GM19395 (cell line): Measurements from ENCODE around the gene RTEL1.

Experiments
- ATAC-seq: cut with Tn5 transposase; IDR thresholded peaks from one replicate; pipeline ENCODE4 v1.9.1; 2021; ENCODE audit warnings: mild to moderate bottlenecking, moderate library complexity; ENCODE audit not compliant: unreplicated experiment

Gene RTEL1

GRCh38 chr20:63688228-63689045 is 30.3 kb downstream of the RTEL1 start:
- ATAC-seq: no peak

DNA sequence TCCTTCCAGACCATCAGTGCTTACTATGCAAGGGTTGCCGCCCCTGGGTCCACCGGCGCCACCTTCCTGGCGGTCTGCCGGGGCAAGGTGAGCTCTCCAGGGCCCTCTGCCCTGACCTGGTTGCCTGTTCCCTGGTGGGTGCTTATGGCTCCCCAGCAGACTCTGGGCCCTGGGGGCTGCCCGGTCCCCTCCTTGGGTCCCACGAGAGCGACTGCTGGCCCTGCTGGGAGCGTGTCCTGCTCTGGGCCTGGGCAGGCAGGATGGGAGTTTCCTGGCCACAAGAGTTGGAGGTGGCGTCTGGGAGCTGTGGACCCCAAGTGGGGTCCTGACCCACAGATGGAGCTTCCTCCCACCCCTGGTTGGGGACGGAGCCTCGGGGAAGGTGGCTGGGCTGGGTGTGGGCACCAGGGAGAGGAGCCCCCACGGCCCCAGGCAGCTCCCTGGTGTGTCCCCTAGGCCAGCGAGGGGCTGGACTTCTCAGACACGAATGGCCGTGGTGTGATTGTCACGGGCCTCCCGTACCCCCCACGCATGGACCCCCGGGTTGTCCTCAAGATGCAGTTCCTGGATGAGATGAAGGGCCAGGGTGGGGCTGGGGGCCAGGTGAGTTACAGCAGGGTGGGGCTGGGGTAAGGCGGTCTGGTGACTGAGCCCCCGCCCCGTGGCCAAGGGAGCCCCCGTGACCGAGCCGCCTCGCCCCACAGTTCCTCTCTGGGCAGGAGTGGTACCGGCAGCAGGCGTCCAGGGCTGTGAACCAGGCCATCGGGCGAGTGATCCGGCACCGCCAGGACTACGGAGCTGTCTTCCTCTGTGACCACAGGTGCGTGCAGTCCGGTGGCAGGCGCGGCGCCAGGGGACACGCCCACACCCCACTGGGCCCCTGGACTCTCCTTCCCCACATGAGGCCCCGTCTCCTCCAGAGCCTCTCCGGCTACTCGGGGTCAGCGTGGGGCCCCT is 31.2 kb downstream of the RTEL1 start:
- ATAC-seq: no peak

DNA sequence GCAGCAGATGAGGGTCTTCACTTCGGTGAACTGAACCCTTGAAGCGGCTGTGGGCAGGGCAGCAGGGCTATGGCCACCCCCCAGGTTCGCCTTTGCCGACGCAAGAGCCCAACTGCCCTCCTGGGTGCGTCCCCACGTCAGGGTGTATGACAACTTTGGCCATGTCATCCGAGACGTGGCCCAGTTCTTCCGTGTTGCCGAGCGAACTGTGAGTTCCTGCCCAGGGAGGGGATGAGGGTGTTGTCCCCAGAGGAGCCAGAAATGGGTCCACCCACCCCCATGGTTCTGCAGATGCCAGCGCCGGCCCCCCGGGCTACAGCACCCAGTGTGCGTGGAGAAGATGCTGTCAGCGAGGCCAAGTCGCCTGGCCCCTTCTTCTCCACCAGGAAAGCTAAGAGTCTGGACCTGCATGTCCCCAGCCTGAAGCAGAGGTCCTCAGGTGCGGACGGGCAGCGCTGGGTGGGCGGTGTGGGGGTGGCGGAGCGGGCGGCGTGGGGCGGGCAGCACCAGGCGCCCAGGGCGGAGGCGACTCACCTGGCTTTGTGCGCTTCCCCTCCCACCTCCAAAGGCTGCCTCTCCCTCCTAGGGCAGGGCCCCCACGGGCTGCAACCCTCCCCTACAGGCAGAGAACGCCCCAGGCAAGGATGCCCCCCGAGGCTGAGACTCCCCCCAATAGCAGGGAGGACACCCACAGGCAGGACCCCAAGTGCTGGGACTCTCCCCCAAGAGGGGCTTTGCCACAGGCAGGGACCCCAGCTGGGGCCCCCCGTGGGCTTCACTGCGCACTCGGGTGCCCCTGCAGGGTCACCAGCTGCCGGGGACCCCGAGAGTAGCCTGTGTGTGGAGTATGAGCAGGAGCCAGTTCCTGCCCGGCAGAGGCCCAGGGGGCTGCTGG is 32.1 kb downstream of the RTEL1 start:
- ATAC-seq: no peak

GRCh38 chr20:63690898-63691710 is 33.0 kb downstream of the RTEL1 start:
- no peak for ATAC-seq

DNA sequence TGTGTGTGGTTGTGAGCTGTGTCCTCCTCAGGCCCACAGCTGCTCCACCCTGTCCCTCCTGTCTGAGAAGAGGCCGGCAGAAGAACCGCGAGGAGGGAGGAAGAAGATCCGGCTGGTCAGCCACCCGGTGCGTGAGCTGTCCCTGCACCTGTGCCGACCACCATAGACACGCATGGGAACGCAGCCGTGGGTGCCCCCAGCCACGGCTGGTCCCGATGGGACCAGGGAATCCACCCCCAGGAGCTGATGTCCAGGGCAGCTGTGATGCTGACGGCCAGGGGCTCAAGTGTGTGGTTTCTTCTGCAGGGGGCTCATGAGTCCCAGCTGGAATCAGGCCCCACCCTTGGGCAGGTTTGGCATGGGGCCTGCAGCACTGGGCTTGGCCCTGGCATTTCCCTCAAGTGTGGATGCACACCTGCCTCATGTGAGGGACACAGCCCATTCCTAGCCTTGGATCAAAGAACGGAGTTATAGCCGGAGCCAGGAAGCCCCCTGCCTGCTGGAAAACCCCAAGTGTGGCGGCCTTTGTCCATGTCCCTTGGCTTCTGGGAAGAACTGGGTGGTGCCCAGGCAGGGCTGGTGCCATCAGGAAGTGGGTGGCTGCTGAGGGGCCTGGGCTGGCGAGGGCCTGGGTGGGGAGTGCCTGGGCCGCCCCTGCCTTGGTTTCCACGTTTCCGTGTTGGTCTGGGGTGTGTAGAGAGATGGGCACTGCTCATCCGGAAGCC is 33.8 kb downstream of the RTEL1 start:
- no peak for ATAC-seq

- ATAC-seq: no peak
These were observed 34.4 kb downstream of the RTEL1 start for GRCh38 chr20:63692436-63693082.

DNA sequence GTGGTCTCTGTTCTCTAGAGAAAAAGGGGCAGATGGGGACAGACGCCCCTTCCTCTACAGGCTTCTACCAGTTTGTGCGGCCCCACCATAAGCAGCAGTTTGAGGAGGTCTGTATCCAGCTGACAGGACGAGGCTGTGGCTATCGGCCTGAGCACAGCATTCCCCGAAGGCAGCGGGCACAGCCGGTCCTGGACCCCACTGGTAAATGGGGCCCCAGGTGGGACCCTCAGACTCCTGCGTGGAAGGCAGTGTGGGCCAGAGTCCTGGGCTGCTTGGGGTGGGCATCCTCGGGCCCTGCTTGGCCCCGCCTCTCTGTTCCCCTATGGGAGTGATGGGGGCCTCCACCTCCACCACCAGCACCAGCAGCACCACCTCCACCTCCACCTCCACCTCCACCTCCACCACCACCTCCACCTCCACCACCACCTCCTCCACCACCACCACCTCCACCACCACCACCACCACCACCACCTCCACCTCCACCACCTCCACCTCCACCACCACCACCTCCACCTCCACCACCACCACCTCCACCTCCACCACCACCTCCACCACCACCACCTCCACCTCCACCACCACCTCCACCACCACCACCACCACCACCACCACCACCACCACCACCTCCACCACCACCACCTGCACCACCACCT is 35.1 kb downstream of the RTEL1 start:
- no peak for ATAC-seq

DNA sequence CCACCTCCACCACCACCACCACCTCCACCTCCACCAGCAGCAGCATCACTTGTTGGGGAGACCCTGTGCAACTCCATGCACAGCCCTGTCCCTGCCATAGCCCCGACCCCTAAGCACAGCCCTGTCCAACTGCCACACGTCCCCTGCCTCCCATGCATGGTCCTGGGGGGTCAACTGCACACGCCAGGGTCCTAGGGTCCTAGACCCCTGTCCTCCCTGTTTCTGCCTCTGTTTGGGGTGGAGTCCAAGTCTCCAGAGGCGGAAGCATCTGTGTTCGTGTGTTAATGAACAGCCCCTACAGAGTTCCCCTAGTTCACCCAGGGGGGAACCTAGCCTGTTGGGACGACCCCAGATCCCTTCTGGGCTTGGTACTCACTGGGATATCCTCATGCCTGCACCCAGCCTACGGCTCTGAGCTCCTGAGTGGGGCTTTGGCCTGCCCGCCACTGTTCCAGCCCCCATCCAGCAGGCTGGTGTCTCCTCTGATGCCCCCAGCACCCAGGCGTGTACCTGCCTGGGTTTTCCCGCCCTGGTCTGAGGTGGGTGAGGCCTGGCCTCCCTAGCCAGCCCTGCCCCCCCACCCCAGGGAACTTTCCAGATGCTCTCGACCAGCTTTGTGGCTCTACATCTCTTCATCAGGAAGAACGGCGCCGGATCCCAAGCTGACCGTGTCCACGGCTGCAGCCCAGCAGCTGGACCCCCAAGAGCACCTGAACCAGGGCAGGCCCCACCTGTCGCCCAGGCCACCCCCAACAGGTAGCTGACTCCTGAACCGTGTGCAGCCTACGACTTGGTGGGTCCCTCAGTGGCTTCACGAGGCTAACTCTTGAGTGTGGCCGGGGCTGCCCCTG is 35.8 kb downstream of the RTEL1 start:
- ATAC-seq: no peak

DNA sequence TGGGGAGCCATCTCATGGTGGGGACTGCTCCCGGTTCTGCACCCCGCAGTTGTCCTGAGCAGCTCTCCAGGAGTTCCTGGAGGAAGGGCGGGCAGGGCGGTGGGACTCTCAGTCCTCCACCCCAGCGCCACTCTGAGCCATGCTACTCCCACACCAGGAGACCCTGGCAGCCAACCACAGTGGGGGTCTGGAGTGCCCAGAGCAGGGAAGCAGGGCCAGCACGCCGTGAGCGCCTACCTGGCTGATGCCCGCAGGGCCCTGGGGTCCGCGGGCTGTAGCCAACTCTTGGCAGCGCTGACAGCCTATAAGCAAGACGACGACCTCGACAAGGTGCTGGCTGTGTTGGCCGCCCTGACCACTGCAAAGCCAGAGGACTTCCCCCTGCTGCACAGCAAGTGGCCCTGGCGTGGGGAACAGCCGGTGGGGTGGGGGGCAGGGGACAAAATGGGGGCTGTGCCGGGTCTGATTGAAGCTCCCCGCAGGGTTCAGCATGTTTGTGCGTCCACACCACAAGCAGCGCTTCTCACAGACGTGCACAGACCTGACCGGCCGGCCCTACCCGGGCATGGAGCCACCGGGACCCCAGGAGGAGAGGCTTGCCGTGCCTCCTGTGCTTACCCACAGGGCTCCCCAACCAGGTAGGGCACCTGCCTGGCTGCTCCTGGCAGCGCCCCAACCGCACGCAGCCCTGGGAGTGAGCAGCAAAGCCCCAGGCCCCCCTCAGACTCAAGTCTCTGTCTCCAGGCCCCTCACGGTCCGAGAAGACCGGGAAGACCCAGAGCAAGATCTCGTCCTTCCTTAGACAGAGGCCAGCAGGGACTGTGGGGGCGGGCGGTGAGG is 36.7 kb downstream of the RTEL1 start:
- no peak for ATAC-seq

GRCh38 chr20:63695424-63696305 is 37.6 kb downstream of the RTEL1 start:
- no peak for ATAC-seq

DNA sequence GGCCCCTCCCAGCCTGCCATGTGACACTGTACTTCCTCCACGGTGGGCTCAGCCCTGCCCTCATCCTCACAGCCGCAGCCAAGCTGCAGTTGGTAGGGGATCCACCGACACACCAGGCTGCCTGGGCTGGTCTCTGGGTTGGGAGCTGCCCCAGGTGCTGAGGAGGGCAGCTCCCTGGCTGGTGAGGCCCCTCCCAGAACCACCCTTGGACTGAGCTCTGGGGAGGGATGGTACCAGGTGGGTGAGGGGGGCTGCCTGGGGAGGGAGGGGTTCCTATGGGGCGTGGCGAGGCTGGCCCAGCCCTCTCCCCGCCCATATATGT is 38.2 kb downstream of the RTEL1 start:
- no peak for ATAC-seq

DNA sequence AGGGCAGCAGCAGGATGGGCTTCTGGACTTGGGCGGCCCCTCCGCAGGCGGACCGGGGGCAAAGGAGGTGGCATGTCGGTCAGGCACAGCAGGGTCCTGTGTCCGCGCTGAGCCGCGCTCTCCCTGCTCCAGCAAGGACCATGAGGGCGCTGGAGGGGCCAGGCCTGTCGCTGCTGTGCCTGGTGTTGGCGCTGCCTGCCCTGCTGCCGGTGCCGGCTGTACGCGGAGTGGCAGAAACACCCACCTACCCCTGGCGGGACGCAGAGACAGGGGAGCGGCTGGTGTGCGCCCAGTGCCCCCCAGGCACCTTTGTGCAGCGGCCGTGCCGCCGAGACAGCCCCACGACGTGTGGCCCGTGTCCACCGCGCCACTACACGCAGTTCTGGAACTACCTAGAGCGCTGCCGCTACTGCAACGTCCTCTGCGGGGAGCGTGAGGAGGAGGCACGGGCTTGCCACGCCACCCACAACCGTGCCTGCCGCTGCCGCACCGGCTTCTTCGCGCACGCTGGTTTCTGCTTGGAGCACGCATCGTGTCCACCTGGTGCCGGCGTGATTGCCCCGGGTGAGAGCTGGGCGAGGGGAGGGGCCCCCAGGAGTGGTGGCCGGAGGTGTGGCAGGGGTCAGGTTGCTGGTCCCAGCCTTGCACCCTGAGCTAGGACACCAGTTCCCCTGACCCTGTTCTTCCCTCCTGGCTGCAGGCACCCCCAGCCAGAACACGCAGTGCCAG is 38.7 kb downstream of the RTEL1 start, which contains the start of gene TNFRSF6B:
Gene TNFRSF6B, plus strand, starts transcription at position 25 of the 729 bp plus-strand sequence. Its CDS starts 116 bp downstream, at position 141.
- ATAC-seq: no peak

GRCh38 chr20:63697357-63697867 is 39.3 kb downstream of the RTEL1 start:
- ATAC-seq: no peak

GRCh38 chr20:63697868-63698545 is 39.9 kb downstream of the RTEL1 start:
- ATAC-seq: no peak
